GM03348 (cell line): ENCODE data around the gene HOMER2.
A peak's percentile ranks its signal among the peaks of the same experiment; 100 is the strongest.
"Not testable (repeated sequence)": the region's sequence is repeated elsewhere in the genome, so short reads cannot be mapped to it uniquely, and the experiment has no call there.

Source experiments
- DNase-seq: peaks from one replicate; pipeline ENCODE4 v3.0.0; 2012; ENCODE audit warnings: low spot score

Gene HOMER2

DNA sequence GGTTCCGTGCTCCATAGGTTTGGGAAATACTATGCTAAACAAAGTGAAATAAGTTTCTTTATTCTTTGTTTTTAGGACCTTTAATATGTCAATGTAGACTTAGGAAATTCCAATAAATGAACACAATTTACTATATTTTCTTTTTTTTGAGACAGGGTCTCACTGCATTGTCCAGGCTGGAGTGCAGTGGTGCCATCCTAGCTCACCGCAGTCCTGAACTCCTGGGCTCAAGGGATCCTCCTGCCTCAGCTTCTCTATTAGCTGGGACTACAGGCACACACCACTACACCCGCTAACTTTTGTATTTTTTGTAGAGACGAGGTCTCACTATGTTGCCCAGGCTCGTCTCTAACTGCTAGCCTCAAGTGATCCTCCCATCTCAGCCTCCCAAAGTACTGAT is 12.4 kb upstream of the HOMER2 start:
- DNase-seq = no peak

DNA sequence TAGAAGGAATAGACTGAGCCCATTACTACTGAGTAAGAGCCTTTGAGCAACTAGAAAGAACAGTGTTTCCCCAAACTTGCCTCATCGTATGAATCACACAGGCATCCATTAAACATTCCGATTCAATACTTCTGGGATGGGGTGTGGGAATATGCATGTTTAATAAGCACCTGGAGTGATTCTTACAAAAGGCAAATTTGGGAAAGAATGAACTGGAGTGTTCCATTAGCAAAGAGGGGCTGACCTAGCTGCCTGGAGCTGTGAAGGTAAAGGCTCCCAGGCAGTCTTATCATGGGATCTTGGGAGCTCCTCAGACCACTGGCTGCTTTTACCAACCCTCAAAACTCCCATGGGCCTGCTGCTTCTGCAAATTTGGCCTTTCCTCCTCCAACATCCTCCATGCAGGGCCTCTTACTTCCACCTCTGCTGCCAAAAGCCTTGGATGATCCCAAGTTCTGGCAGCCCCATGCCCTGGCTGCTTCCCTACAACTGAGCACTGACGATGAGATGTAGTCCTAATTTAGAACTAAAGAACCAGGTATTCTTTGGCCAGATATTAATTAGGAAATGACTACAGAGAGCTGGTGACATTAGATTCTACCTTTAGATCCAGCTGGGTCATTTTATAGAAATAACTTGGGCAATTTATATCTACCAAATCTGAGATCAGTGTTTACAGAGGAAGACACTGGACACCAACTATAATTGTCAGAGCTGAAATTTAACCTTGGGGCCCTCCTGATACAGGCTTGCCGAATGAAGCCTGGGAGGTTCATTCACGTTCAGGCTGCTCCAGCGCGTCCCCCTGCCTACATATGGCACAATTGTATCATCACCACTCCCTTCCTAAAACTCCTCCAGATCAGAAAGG is 11.2 kb upstream of the HOMER2 start:
- peak; percentile 46 for DNase-seq

DNA sequence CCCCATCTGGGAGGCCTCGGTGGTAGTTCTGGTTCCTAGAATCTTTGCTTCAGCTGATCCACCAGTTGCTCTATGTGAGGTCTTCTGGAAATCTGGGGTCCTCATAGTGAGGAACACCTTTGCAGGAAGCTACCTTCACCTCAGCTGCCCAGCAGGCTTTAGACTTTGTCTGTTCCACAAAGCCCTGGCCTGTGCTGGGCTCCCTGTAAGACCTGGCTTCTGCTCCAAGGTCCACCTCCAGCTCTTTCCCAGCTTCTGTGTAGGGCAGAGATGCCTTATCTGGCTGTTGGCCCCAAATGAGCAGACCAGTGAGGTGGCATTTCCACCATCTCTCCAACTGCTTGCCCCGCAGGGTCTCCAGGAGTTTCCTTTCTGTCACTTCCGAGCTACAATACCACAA is 8.2 kb upstream of the HOMER2 start:
- no peak for DNase-seq

DNA sequence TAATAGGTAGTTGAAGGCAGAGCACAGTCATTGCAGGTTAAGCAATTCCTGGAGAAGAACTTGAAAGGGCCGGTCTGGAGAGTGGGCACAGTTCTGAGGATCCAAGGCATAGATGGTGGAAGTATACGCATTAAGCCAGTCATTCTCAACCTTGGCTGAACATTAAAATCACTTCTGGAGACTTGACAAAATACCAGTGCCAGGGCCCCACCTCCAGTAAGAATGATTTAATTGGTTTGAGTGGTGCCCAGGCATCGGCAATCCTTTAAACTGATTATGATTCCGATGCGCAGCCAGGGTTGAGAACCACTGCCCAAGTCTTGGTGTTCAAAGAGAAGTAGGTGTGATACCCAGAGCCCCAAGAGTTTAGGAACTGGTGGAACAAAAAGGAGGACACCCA is 6.9 kb upstream of the HOMER2 start:
- DNase-seq = no peak

DNA sequence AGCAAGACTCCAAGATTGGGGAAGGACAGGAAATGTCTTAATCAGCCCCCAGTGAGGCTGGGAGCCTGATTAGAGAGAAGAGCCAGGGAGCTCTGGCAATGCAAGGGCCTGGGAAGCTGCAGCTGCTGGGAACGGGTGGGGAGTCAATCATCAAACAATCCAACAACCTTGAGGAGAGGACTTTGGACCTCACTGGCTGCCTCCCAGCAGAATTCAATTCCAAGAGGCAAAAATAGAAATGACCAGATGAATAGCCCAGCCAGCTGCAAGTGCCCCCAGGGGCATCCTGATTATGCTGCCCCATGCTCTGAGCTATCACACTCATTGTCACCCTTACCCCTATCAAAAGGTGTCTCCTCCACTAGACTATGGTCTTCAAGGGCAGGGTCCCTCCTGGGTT is 6.1 kb upstream of the HOMER2 start:
- no peak for DNase-seq

DNA sequence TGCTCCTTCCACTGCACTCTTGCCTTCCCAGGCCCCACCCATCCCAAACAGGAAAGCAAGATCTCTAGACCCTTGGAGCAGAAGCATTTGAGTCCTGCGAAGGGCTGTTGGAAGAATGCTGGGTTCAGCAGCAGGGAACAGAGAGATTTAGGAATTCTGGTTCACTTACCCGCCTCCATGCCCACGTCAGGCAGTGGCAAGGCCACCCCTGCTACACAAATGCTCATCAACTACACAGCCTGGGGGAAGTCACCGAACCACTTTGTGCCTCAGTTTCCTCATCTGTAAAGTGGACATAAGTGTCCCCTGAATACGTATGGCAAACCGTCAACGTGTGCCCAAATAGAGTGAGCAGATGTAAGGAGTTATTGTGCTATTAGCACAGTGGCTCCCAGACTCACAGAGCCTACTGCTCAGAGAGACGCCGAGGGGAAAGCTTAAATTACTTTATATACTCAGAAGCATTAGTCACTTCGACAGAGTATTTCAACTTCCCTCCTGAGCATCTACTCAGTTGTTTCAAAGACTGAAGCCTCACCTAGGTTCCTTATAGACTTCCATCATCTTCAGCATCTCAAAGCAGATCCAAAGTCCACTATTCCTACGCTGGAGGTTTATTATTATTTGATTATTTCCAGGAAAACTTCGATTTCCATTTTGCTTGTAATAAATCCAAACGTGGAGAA is 905 bp downstream of the HOMER2 start:
- peak; percentile 40 for DNase-seq

DNA sequence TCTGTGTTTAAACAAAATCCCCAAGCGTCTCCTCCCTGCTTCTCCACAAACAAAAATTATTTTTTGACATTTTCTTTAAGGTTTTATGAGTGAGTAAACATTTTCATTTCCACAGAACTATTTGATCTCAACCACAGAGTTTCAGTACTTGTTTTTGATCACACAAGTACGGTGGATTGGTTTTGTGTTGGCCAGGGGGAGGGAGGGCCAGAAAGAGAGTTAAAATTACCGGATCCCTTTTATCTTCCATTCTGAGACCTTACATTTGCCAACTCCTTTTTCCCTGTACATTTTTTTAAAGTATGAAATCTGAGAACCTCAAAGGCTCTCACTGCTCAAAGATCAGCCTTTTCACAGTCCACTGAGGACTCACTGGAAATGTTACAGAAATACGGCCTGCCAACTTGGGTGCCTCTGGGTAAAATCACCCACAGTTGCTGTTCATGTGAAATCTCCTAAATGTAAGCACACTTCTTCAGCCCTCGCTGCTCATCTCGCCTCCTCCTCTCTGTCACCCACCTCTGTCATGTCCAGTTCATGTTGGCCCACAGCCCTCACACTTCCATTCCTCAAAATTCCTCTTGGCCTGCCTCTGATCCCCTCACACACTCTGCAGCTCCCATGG is 1.7 kb downstream of the HOMER2 start:
- no peak for DNase-seq

DNA sequence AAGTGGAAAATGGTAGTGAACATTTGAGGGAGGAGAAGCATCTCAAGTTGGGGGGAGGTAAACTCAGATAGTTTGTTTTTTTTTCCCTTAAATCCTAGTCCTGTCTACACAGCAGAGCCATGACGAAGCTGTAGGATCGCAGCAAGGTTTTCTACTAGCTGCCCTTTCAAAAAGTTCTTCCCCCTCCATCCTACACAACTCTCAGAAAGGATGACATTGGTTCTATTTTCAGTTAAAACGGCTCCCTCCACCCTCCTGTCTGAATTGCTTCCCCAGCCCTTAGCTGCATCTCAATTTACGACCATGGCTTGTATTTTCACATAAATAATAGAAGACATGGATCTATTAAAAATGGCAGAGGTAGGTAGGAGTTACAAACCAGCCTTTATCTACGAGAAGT is 2.2 kb downstream of the HOMER2 start:
- no peak for DNase-seq

DNA sequence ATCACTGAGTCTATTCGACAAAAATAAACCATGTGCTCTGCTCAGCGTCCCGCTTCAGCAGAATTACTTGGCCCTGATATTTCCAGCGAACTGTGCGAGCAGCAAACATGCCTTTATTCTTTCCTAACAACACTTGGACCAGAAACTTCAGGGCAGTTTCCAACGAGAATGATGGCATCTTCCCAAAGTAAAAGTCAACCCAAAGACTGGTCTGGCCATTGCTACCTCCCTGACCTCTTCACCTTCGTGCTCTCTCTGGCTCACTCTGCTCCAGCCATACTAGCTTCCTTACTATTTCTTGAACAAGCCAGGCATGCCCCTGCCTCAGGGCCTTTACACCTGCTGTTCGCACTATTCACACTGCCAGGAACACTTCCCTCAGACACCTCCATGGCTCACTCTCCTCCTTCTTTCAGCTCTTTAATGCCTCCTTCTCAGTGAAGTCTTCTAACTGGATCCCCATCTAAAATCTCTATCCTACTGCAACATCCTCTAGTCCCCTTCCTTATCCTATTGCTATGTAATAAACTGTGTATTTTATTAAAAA is 6.3 kb downstream of the HOMER2 start:
- no peak for DNase-seq

DNA sequence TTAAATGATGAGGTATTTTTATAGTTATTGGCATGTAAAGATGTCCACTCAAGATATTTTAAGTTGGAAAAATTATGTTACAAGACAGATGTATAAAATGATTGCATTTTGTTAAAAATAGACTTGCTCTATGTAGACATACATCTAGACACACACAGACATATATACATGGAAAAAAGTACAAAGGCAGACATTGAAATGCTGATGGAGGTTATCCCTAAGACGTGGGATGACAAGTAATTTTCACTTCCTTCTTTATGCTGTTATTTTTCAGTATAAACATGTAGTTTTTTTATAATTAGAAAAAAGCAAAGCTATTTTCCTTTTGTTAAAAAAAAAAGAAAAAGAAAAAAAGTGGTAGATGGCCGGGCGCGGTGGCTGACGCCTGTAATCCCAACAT is 7.2 kb downstream of the HOMER2 start:
- no peak for DNase-seq

DNA sequence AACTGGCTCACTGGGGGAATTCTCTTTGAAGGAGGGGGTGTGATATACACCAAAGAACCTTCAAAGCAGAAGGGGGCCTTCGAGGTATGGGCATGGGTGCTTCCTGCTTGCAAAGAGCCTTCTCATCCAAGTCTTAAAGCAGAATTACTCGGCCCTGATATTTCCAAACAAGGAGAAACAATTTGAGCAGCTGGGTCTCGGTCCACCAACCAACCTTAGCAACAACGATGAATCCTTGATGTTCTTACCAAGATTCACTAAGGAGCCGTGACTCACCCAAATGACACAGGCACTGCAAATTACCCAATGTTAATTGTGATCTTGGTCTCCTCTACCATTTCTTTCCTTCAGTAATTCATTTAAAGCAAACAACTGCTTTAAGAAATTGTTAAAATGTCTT is 7.7 kb downstream of the HOMER2 start:
- DNase-seq = peak; percentile 66

DNA sequence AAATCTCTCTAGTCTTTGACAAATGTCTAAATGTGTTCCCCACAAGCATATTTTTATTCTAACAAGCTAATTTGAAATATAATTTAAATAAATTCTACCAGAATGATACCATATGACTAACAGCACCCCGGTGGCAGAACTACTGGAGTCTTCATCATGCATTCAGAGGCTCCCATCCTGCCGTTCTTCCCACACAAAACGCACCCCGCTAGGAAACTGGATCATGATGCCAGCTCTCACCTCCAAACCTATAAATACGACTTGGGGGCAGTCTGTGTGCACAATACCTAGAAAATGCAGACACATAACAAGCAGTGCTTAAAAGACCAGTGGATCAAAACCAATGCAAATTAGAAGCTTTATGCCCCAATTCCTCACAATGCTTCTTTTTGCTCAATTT is 8.5 kb downstream of the HOMER2 start:
- no peak for DNase-seq

DNA sequence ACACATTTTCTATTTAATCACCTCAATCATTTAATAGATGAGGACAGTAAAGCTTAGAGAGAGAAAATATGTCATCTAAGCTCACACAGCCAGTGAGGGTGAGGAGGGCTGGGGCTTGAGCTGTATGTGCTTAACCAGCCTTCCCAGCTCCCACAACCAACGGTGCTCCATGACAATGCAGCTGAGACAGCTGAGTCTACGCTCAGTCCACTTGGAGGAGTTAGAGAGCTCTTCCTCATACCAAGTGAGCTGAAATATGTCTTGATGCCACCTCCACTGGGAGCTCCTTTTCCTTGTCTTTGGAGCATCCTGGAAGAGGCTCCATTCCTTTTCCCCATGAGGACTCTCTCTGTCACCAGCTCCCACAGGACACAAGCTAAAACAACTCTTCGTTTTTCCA is 9.3 kb downstream of the HOMER2 start:
- DNase-seq = no peak

DNA sequence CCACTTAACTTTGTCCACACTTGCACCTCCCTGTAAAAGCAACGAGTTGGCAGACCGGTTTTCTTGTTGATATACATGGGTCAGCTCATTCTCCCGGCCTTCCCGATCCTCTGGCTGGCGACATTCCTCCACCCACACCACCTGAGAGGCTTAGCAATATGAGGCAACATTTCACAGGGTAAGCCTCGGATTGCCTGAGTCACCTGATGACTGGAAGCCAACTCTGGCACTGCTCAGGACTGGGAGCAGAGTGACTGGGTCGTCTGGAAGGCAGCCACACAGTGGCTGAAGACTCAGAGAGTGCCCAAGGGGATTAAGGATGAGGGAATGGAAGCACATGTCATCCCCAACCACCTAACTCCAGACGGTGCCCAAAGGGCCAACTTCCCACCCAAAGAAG is 9.8 kb downstream of the HOMER2 start:
- peak; percentile 46 for DNase-seq

DNA sequence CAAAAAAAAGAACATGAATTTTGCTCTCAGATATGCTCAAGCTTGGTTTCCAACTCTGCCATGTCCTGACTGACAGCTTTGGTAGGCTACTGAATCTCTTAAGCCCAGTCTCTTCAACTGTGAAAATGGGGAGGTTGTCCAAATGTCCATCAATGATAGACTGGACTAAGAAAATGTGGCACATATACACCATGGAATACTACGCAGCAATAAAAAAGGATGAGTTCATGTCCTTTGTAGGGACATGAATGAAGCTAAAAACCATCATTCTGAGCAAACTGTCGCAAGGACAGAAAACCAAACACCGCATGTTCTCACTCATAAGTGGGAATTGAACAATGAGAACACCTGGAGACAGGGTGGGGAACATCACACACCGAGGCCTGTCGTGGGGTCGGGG is 12.8 kb downstream of the HOMER2 start:
- DNase-seq = not testable (repeated sequence)

DNA sequence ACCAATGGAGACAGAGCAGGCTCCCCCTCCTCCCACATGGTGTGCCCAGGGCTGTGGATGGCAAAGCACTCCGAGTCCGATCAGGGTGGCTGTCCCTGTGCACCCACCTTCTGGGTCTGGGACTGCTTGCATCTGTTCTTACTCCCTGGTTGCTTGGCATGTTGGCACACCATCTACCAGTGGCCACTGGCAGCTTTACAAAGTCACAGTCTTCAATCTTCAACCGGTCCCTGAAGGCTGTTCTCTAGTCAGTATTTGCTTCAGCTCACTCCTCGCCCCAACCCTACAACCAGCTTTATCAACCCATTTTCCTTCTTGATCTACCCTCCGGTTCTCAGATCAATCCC is 14.8 kb downstream of the HOMER2 start:
- no peak for DNase-seq

DNA sequence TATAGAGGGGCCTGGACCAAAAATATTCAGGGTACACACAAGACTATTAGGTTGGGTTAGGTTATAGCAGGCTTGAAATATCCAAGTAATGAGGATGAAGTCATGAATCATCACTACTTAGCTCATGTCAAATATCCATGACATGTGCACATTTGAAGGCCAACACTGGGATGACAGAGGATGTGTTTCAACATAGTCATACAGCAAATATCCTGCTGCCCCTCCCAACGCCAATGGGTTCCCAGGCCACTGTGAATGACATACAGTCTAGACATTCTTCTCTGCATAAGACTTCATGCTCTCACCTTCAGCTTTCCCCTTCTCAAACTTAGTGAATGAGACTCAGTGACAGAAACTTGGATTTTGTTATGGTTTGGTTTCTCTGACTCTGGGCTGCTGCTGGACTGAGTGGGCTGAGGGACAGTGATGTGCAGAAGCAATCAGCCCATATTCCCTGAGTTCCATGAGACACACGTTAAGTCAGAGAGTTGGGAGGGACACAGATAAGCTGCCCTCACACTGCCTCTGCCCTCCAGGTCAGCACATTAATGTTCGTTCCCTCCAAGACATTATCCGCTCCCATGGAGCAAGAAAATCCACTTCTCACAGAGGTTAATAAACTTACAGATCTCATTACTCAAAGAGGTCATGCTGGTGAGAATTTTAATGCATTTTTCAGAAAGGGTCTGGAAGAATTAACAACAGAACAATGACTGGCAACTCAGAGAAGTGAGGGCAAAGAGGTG is 15.4 kb downstream of the HOMER2 start:
- DNase-seq = peak; percentile 57

DNA sequence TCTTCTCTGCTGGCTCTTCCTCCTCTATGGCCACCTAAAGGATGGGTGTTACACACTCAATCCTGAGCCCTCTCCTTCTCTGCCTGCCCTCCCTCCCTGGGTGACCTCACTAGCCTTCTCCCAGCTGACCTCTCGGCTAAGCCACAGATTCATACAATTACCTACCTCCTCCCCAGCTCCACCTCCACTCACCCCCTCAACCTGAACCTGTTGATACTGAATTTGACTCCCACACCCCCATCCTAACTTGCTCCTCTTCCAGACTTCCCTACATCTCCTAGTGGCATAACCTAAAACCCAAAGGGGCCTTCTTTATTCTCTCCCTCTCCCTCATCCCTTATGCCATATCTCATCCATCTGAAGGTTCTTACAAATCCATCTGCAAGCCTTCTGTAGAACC is 17.1 kb downstream of the HOMER2 start:
- DNase-seq = no peak

DNA sequence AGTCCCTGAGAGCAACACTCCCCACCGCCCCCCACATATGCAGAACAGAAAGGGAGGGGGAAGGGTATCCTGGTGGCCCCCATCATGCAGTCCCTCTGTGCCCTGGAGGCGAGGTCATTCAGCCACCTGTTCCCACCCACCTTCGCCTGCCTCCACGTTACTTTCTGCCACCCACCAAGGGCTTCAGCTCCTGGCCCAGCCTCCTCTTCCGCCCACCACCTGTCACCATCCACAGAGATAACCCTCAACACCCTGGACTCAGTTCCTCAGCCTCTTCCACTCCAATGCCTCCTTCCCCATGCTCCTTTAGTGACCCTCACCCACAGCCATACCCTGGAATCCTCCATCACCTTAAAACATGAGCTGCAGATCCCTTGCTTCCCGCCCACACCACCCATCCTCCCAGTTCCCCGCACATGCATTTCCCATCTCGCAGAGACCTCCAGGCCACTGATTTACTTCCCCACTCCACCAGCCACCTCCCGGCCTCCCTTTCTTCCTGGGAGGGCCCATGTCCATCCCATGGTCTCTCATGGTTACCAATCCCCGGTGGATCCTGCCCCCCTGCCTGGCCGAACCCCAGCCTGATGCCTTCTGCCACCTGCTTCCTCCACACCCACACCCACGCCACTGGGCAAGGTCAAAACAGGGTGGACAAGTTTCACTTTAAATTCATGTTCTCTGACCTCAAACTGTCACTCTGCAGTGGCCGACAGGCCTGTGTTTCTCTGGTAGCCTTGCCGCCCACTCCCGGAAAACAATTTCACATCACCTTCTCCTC is 18.2 kb downstream of the HOMER2 start:
- DNase-seq = no peak

DNA sequence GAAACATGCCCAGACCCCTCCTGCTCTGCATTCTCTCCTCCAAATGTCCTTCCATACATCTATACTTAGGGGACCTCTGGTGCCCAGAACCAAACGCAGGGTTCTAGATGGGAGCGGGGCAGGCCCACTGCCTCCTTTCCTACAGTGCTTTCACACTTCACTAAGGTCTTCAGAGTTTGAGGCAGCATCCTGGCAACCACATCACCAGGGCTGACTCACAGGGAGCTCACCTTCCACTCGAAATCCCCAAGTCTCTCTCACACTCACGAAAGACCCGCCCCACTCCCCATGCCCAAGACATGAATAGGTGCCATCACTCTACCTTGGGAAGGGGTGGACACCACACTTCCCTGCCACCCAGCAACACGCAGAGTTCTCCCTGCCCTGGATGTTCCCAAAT is 18.9 kb downstream of the HOMER2 start:
- no peak for DNase-seq

DNA sequence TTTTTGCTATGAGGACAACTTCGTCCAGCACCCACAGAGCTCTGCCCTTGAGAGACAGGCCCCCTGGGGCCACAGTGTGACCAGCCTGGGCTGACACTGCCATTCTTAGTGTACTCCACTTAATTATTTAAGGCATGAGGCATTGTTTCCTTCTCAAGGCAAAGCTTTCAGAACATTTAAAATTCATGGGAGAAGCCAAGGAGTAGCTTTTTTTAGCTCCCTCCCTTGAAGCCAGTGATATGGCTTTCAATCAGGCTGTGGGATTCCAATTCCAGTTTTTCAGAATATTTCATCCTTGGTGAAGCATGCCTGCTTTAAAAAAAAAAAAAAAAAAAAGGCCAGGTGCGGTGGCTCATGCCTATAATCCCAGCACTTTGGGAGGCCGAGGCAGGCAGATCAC is 21.3 kb downstream of the HOMER2 start:
- no peak for DNase-seq

DNA sequence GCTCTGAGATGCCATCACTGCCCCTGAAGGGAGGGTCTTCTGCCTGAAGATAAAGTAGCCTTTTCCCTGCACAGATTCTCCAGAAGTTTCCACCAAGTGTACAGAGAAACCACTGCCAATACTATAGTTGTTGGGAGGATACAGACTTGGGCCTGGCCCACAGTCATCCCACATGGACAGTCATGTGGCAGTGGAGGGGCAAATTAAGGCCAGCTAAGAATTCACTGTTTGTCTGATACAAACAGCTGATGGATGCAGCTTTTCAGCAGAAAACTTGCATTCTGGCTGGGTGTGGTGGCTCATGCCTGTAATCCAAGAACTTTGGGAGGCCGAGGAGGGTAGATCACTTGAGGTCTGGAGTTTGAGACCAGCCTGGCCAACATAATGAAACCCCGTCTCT is 22.1 kb downstream of the HOMER2 start:
- DNase-seq = no peak
